ENCODE measurements around the gene OR13J1. TPM values are rescaled to one million over a fixed set of nuclear protein-coding genes. Genes with fewer than 3 reads are reported as not detected.
A peak's percentile ranks its signal among the peaks of the same experiment; 100 is the strongest.
"Not testable (repeated sequence)": the region's sequence is repeated elsewhere in the genome, so short reads cannot be mapped to it uniquely, and the experiment has no call there.

Gene OR13J1
- total RNA-seq, 1 donor from 2014 or later: not detected

DNA sequence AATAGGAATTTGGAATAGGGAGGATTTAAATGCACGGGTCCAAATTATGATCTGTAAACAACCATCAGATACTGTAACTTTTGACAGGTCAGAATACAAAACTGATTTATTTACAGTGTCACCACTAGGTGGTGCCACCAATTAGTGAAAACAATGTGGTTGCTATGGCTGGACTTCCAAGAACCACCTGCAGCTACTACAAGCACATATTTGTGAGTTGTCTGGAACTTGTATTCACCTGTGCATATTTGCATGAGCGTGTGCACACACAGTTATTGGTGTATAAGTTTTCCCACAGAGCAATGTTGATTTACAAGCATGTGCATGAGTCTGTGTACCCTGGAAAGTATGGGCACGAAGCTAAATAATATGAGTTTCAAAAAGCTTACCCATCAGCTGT is 32.8 kb upstream of the OR13J1 start:
- TF ChIP-seq, protein P1, sequence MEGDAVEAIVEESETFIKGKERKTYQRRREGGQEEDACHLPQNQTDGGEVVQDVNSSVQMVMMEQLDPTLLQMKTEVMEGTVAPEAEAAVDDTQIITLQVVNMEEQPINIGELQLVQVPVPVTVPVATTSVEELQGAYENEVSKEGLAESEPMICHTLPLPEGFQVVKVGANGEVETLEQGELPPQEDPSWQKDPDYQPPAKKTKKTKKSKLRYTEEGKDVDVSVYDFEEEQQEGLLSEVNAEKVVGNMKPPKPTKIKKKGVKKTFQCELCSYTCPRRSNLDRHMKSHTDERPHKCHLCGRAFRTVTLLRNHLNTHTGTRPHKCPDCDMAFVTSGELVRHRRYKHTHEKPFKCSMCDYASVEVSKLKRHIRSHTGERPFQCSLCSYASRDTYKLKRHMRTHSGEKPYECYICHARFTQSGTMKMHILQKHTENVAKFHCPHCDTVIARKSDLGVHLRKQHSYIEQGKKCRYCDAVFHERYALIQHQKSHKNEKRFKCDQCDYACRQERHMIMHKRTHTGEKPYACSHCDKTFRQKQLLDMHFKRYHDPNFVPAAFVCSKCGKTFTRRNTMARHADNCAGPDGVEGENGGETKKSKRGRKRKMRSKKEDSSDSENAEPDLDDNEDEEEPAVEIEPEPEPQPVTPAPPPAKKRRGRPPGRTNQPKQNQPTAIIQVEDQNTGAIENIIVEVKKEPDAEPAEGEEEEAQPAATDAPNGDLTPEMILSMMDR (IDR thresholded peaks at IDR 0.05): peak; percentile 37 to 83 (median 82)
- TF ChIP-seq POLR2A (IDR thresholded peaks at IDR 0.05): no peak
- TF ChIP-seq POLR2AphosphoS5 (IDR thresholded peaks at IDR 0.05; ENCODE audit: insufficient read depth in 1 of 2, low read depth in 1 of 2): no peak
- Histone ChIP-seq H3K27ac (no peak overlapping the region), H3K9me3 (no peaks in the 10 kb centered on the region), H3K27me3 (no peaks in the 10 kb centered on the region), H3K4me1 (peaks cover 39% of the 10 kb centered on the region), H3K36me3 (no peaks in the 10 kb centered on the region), H3K4me3 (no peak overlapping the region)
- DNase-seq (ENCODE audit: extremely low spot score in 2 of 2): no peak
- intact Hi-C loops (cut with DNase I): no loop called here

DNA sequence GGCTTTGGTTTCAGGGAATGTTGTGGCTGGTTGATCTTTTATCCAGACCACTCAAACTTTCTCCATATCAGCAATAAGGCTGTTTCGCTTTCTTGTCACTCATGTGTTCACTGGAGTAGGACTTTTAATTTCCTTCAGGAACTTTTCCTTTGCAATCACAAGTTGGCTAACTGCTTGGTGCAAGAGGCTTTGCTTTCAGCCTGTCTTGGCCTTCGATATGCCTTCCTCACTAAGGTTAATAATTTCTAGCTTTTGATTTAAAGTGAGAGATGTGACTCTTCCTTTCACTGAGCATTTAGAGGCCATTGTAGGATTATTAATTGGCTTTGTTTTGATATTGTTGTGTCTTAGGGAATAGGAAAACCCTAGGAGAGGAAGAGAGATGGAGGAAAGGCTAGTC is 28.8 kb upstream of the OR13J1 start:
- no peak overlapping the region for H3K4me3 ChIP-seq
- H3K4me1 ChIP-seq: no peaks in the 10 kb centered on the region
- H3K27me3 ChIP-seq: no peaks in the 10 kb centered on the region
- no peak overlapping the region for H3K27ac ChIP-seq
- TF ChIP-seq POLR2A (IDR thresholded peaks at IDR 0.05) (no peak), POLR2AphosphoS5 (IDR thresholded peaks at IDR 0.05; ENCODE audit: insufficient read depth in 1 of 2, low read depth in 1 of 2) (no peak)
- TF ChIP-seq, protein P1 (IDR thresholded peaks at IDR 0.05): no peak
- intact Hi-C loops (cut with DNase I): no loop called here
- H3K9me3 ChIP-seq: no peaks in the 10 kb centered on the region
- no peaks in the 10 kb centered on the region for H3K36me3 ChIP-seq
- no peak for DNase-seq (ENCODE audit: extremely low spot score in 2 of 2)

DNA sequence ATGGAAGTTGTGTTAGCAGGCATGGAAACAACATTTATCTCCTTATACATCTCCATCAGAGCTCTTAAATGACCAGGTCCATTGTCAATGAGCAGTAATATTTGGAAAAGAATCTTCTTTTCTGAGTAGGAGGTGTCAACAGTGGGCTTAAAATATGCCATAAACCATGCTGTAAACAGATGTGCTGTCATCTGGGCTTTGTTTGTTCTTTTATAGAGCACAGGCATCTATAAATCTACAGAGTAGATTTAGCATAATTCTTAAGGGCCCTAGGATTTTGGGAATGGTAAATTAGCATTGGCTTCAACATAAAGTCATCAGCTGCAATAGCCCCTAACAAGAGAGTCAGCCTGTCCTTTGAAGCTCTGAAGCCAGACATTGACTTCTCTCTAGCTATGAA is 28.1 kb upstream of the OR13J1 start:
- Histone ChIP-seq H3K27me3 (no peaks in the 10 kb centered on the region), H3K27ac (no peak overlapping the region), H3K4me1 (no peaks in the 10 kb centered on the region), H3K36me3 (no peaks in the 10 kb centered on the region), H3K4me3 (no peak overlapping the region), H3K9me3 (no peaks in the 10 kb centered on the region)
- no peak for DNase-seq (ENCODE audit: extremely low spot score in 2 of 2)
- intact Hi-C loops (cut with DNase I): no loop called here
- TF ChIP-seq POLR2AphosphoS5 (IDR thresholded peaks at IDR 0.05; ENCODE audit: insufficient read depth in 1 of 2, low read depth in 1 of 2) (no peak), POLR2A (IDR thresholded peaks at IDR 0.05) (no peak)
- TF ChIP-seq, protein P1 (IDR thresholded peaks at IDR 0.05): no peak

- H3K27me3 ChIP-seq; intact Hi-C loops (cut with DNase I); H3K9me3 ChIP-seq; H3K4me3 ChIP-seq; H3K36me3 ChIP-seq; H3K27ac ChIP-seq; H3K4me1 ChIP-seq; DNase-seq (ENCODE audit: extremely low spot score in 2 of 2): not testable (repeated sequence)
These were observed 27.3 kb upstream of the OR13J1 start for GRCh38 chr9:35897376-35898099.

- TF ChIP-seq, protein P1 (IDR thresholded peaks at IDR 0.05): no peak
- TF ChIP-seq POLR2A (IDR thresholded peaks at IDR 0.05): no peak
- H3K27me3 ChIP-seq: no peaks in the 10 kb centered on the region
- DNase-seq (ENCODE audit: extremely low spot score in 2 of 2): no peak
- H3K4me3 ChIP-seq: no peak overlapping the region
- no peak overlapping the region for H3K27ac ChIP-seq
- H3K9me3 ChIP-seq: no peaks in the 10 kb centered on the region
- intact Hi-C loops (cut with DNase I): no loop called here
- no peaks in the 10 kb centered on the region for H3K36me3 ChIP-seq
- H3K4me1 ChIP-seq: no peaks in the 10 kb centered on the region
These were observed 26.4 kb upstream of the OR13J1 start for GRCh38 chr9:35896570-35896969.

Data from vagina (tissue), 2 donors.